ENCODE results near the gene GAS6. TPM values are rescaled to one million over a fixed set of nuclear protein-coding genes. Genes with fewer than 3 reads are reported as not detected.

The GAS6 gene
- total RNA-seq, 1 donor from 2014 or later: 14.8 TPM

GRCh38 chr13:113770937-113771336 lies 92.9 kb downstream of the GAS6 start:
- H3K36me3 Mint-ChIP-seq (ENCODE audit: unreplicated experiment): no peaks in the 10 kb centered on the region

More at GRCh38 chr13:113770937-113771336, 92.9 kb downstream of the GAS6 start:
- Mint-ChIP-seq H3K4me3 (ENCODE audit: unreplicated experiment) (no peak overlapping the region), H3K27me3 (ENCODE audit: unreplicated experiment) (no peaks in the 10 kb centered on the region), H3K9me3 (ENCODE audit: unreplicated experiment) (peaks cover 10% of the 10 kb centered on the region), H3K4me1 (ENCODE audit: unreplicated experiment) (no peaks in the 10 kb centered on the region), H3K27ac (ENCODE audit: unreplicated experiment) (no peak overlapping the region)
- TF ChIP-seq CTCF (IDR thresholded peaks at IDR 0.05): no peak
- no peak for DNase-seq (ENCODE audit: extremely low spot score, unreplicated experiment)

Other genes starting within 250 kb of the GAS6 start
- not detected in 2 replicates for gene ATP4B, start 205.9 kb downstream of the GAS6 start, total RNA-seq
- 0.24 TPM in 1 of 2 replicates, not detected in the other for gene GRK1, start 196.9 kb downstream of the GAS6 start, total RNA-seq
- gene TMEM255B, start 104.8 kb downstream of the GAS6 start, total RNA-seq: 0.84 and 0.89 TPM in 2 replicates
- gene C13orf46, start 110.0 kb upstream of the GAS6 start, total RNA-seq: 2.4 and 2.9 TPM in 2 replicates